GM03348 (cell line): Measurements from ENCODE around the gene PTPRJ.
"Not testable (repeated sequence)": the region's sequence is repeated elsewhere in the genome, so short reads cannot be mapped to it uniquely, and the experiment has no call there.

Experiments used
- DNase-seq: peaks from one replicate; pipeline ENCODE4 v3.0.0; 2012; ENCODE audit warnings: low spot score

The PTPRJ gene

GRCh38 chr11:48163360-48164100, 183.2 kb downstream of the PTPRJ start:
- DNase-seq, result no peak

GRCh38 chr11:48164836-48165235, 184.5 kb downstream of the PTPRJ start:
- DNase-seq, result no peak

- no peak for DNase-seq
These were observed 185.1 kb downstream of the PTPRJ start for GRCh38 chr11:48165426-48165825.

- peak; percentile 20 for DNase-seq
These were observed 187.0 kb downstream of the PTPRJ start for GRCh38 chr11:48167380-48167779.

GRCh38 chr11:48168815-48169214, 188.5 kb downstream of the PTPRJ start:
- DNase-seq, result no peak

GRCh38 chr11:48169259-48169658, 188.9 kb downstream of the PTPRJ start:
- no peak for DNase-seq

- DNase-seq, result no peak
These were observed 189.4 kb downstream of the PTPRJ start for GRCh38 chr11:48169717-48170116.

GRCh38 chr11:48170241-48171233, 190.2 kb downstream of the PTPRJ start:
- DNase-seq, result peak; percentile 65

GRCh38 chr11:48172818-48173609, 192.7 kb downstream of the PTPRJ start:
- peak; percentile 89 for DNase-seq

GRCh38 chr11:48177661-48178060, 197.3 kb downstream of the PTPRJ start:
- no peak for DNase-seq

- no peak for DNase-seq
These were observed 200.3 kb downstream of the PTPRJ start for GRCh38 chr11:48180627-48181026.

- DNase-seq, result no peak
These were observed 202.6 kb downstream of the PTPRJ start for GRCh38 chr11:48182860-48183526.

GRCh38 chr11:48184452-48184851, 204.1 kb downstream of the PTPRJ start:
- DNase-seq, result no peak

GRCh38 chr11:48190906-48191654, 210.7 kb downstream of the PTPRJ start:
- DNase-seq, result not testable (repeated sequence)

- peak; percentile 24 for DNase-seq
These were observed 213.5 kb downstream of the PTPRJ start for GRCh38 chr11:48193876-48194275.

GRCh38 chr11:48207881-48208280, 227.5 kb downstream of the PTPRJ start:
- no peak for DNase-seq

- peak; percentile 16 for DNase-seq
These were observed 229.7 kb downstream of the PTPRJ start for GRCh38 chr11:48210052-48210451.

GRCh38 chr11:48216510-48216909, 236.2 kb downstream of the PTPRJ start, which contains the start of gene OR4B1:
OR4B1 (plus strand) TSS chr11:48216810; CDS start chr11:48216810, 0 bp downstream.
- DNase-seq, result no peak
